GM23338 (cell line): ENCODE results near the gene THEM5. TPM values are rescaled to one million over a fixed set of nuclear protein-coding genes. Genes with fewer than 3 reads are reported as not detected.
A peak's percentile ranks its signal among the peaks of the same experiment; 100 is the strongest.

ENCODE experiments used
- ATAC-seq: fragments of 200-7000 bp; cut with Tn5 transposase; 3 replicates; pipeline ENCODE4 v1.9.1; 2020
- DNase-seq: peaks from one replicate; pipeline ENCODE4 v3.0.0-alpha.2; 2015; ENCODE audit warnings: low spot score
- H2AFZ ChIP-seq: fragments of 200-600 bp; sonication (generic); 2 replicates; pipeline ENCODE4 v1.8.0; 2016; ENCODE audit warnings: antibody characterized with exemption, mild to moderate bottlenecking, moderate library complexity
- H3F3A ChIP-seq: fragments of 200-600 bp; sonication (generic); replicated peaks from 2 replicates; pipeline ENCODE4 v1.8.0; 2017; ENCODE audit warnings: antibody characterized with exemption, mixed run types, low read depth
- H3K27ac ChIP-seq: fragments of 200-600 bp; sonication (generic); 2 replicates; pipeline ENCODE4 v1.6.1; 2016; ENCODE audit warnings: low read depth
- H3K27me3 ChIP-seq: fragments of 200-600 bp; sonication (generic); 2 replicates; pipeline ENCODE4 v1.8.0; 2016; ENCODE audit warnings: mild to moderate bottlenecking, mixed run types, moderate library complexity; ENCODE audit not compliant: insufficient read depth
- H3K36me3 ChIP-seq: fragments of 200-600 bp; sonication (generic); 2 replicates; pipeline ENCODE4 v1.8.0; 2016; ENCODE audit warnings: mild to moderate bottlenecking; ENCODE audit not compliant: insufficient read depth
- H3K4me1 ChIP-seq: fragments of 200-600 bp; sonication (generic); 2 replicates; pipeline ENCODE4 v1.8.0; 2016; ENCODE audit warnings: mild to moderate bottlenecking, moderate library complexity; ENCODE audit not compliant: insufficient read depth
- H3K4me2 ChIP-seq: fragments of 200-600 bp; sonication (generic); 2 replicates; pipeline ENCODE4 v1.7.1; 2017; ENCODE audit warnings: mixed run types
- H3K4me3 ChIP-seq: fragments of 200-600 bp; sonication (generic); 2 replicates; pipeline ENCODE4 v1.6.1; 2016; ENCODE audit warnings: mixed run types
- H3K79me2 ChIP-seq: fragments of 200-600 bp; sonication (generic); replicated peaks from 2 replicates; pipeline ENCODE4 v1.8.0; 2017; ENCODE audit warnings: mild to moderate bottlenecking; ENCODE audit not compliant: insufficient read depth
- H3K9me2 ChIP-seq: fragments of 200-600 bp; sonication (generic); 2 replicates; pipeline ENCODE4 v1.8.0; 2017; ENCODE audit not compliant: insufficient read depth
- H4K20me1 ChIP-seq: fragments of 200-600 bp; sonication (generic); replicated peaks from 2 replicates; pipeline ENCODE4 v1.8.0; 2017; ENCODE audit warnings: mild to moderate bottlenecking; ENCODE audit not compliant: insufficient read depth
- H3K27ac Mint-ChIP-seq: 2 replicates; pipeline ENCODE4 v1.8.0; 2020; ENCODE audit warnings: inconsistent platforms, mild to moderate bottlenecking, moderate library complexity, mixed read lengths
- H3K27me3 Mint-ChIP-seq: 3 replicates; pipeline ENCODE4 v1.8.0; 2022; ENCODE audit warnings: low read depth, mild to moderate bottlenecking, moderate library complexity, mixed read lengths, inconsistent platforms; ENCODE audit not compliant: insufficient read depth, poor library complexity
- H3K36me3 Mint-ChIP-seq: 3 replicates; pipeline ENCODE4 v1.8.0; 2021; ENCODE audit warnings: low read depth, mild to moderate bottlenecking, inconsistent platforms, moderate library complexity, mixed read lengths
- H3K4me1 Mint-ChIP-seq: 3 replicates; pipeline ENCODE4 v1.8.0; 2020; ENCODE audit warnings: mild to moderate bottlenecking, inconsistent platforms, mixed read lengths
- H3K4me3 Mint-ChIP-seq: 3 replicates; pipeline ENCODE4 v1.8.0; 2021; ENCODE audit warnings: moderate library complexity, mild to moderate bottlenecking, inconsistent platforms, mixed read lengths
- H3K9me3 Mint-ChIP-seq: 3 replicates; pipeline ENCODE4 v1.8.0; 2020; ENCODE audit warnings: moderate library complexity, mild to moderate bottlenecking, inconsistent platforms, mixed read lengths
- CREB1 ChIP-seq: fragments of 250-450 bp; sonication (Bioruptor Pico); IDR thresholded peaks from 2 replicates; pipeline ENCODE4 v1.5.0; 2020; ENCODE audit warnings: low read depth, mild to moderate bottlenecking, moderate library complexity
- CTCF ChIP-seq, 2 experiments: fragments of 200-600 bp in 1 of 2; sonication (generic) in 1 of 2; conservative IDR thresholded peaks; 2 replicates each; pipeline versions ENCODE4 v1.5.1 to v1.6.1; 2016 to 2017; ENCODE audit warnings: antibody characterized with exemption in 2 of 2, low read depth in 2 of 2, mild to moderate bottlenecking in 2 of 2, moderate library complexity in 1 of 2
- ETS1 ChIP-seq: IDR thresholded peaks from 2 replicates; pipeline ENCODE4 v1.6.1; 2016; ENCODE audit warnings: antibody characterized with exemption
- JUNB ChIP-seq: IDR thresholded peaks from one replicate; pipeline ENCODE4 v1.6.1; 2016; ENCODE audit warnings: antibody characterized with exemption; ENCODE audit not compliant: unreplicated experiment
- NANOG ChIP-seq: IDR thresholded peaks from 2 replicates; pipeline ENCODE4 v1.6.1; 2016; ENCODE audit warnings: antibody characterized with exemption, borderline replicate concordance
- REST ChIP-seq: IDR thresholded peaks from one replicate; pipeline ENCODE4 v1.6.1; 2018; ENCODE audit warnings: antibody characterized with exemption; ENCODE audit not compliant: unreplicated experiment
- ZNF114 ChIP-seq: fragments of 250-450 bp; sonication (Bioruptor Pico); IDR thresholded peaks from 2 replicates; pipeline ENCODE4 v1.5.0; 2020; ENCODE audit warnings: mild to moderate bottlenecking, moderate library complexity
- polyA plus RNA-seq: library from polyadenylated mRNA; unstranded; fragments of >200 nt; fragmentation: Nextera tagmentation; extraction: Ambion mirVana; gene quantifications from 2 replicates; pipeline ENCODE4 v1.2.1, GENCODE V29; 2016
- total RNA-seq: library from RNA; depleted of rRNA; stranded (reverse); fragments of >200 nt; shearing (Covaris generic); gene quantifications from 2 replicates; pipeline ENCODE4 v1.2.3, GENCODE V29; 2014

THEM5 gene
- total and polyA plus RNA-seq, 2 experiments from 2014 or later = not detected

GRCh38 chr1:151882466-151882865 lies 29.0 kb upstream of the THEM5 start (continued):
- TF ChIP-seq CREB1 (CRISPR knock-in tag) (no peak), JUNB (no peak), REST (no peak), ZNF114 (no peak)

GRCh38 chr1:151881479-151881878 lies 28.0 kb upstream of the THEM5 start:
- H3K79me2 ChIP-seq = no peaks in the 10 kb centered on the region
- ATAC-seq (0 out of 3 replicates have a peak, but pooled peaks have one; percentile 30), DNase-seq (peak; percentile 20)
- H3K4me3 Mint-ChIP-seq = no peak overlapping the region
- H3K4me3 ChIP-seq = no peak overlapping the region
- H3K4me1 Mint-ChIP-seq = no peaks in the 10 kb centered on the region
- no peak overlapping the region for H3K27ac ChIP-seq
- peaks cover under 1% of the 10 kb centered on the region; the same call in 1 of the 2 replicates for H3K36me3 ChIP-seq
- no peak overlapping the region for H2AFZ ChIP-seq
- H3K27me3 Mint-ChIP-seq = no peaks in the 10 kb centered on the region
- no peaks in the 10 kb centered on the region for H3K9me3 Mint-ChIP-seq
- H3F3A ChIP-seq = no peaks in the 10 kb centered on the region
- TF ChIP-seq CTCF (conservative IDR thresholded peaks at IDR 0.05; ENCODE audit: low read depth in 2 of 2) (peak; percentile 35 to 55; a peak in 3 of 4 replicates), NANOG (no peak)
- H3K36me3 Mint-ChIP-seq = peaks cover 4% of the 10 kb centered on the region; the same call in 1 of the 3 replicates
- no peaks in the 10 kb centered on the region for H4K20me1 ChIP-seq
- no peaks in the 10 kb centered on the region for H3K4me1 ChIP-seq
- no peak overlapping the region for H3K4me2 ChIP-seq
- no peaks in the 10 kb centered on the region for H3K9me2 ChIP-seq
- H3K27ac Mint-ChIP-seq = no peak overlapping the region
- no peaks in the 10 kb centered on the region for H3K27me3 ChIP-seq

- H3K4me2 ChIP-seq = no peak overlapping the region
- no peak overlapping the region for H2AFZ ChIP-seq
- H4K20me1 ChIP-seq = 0 out of 2 replicates have a peak, but pooled peaks cover 4% of the 10 kb centered on the region
- H3K4me3 ChIP-seq = no peak overlapping the region
- H3K4me3 Mint-ChIP-seq = no peak overlapping the region
- no peaks in the 10 kb centered on the region for H3K27me3 ChIP-seq
- H3K4me1 Mint-ChIP-seq = peaks cover 15% of the 10 kb centered on the region
- H3F3A ChIP-seq = no peaks in the 10 kb centered on the region
- H3K79me2 ChIP-seq = no peaks in the 10 kb centered on the region
- H3K9me2 ChIP-seq = no peaks in the 10 kb centered on the region
- no peak overlapping the region for H3K27ac ChIP-seq
- H3K27ac Mint-ChIP-seq = no peak overlapping the region
- H3K36me3 ChIP-seq = no peaks in the 10 kb centered on the region
- DNase-seq = no peak
- H3K9me3 Mint-ChIP-seq = no peaks in the 10 kb centered on the region
- no peaks in the 10 kb centered on the region for H3K27me3 Mint-ChIP-seq
- ATAC-seq = no peak
- peaks cover 5% of the 10 kb centered on the region; the same call in 1 of the 3 replicates for H3K36me3 Mint-ChIP-seq
- H3K4me1 ChIP-seq = no peaks in the 10 kb centered on the region
- no peak for TF ChIP-seq ZNF114
- TF ChIP-seq ETS1 = no peak
These were observed 22.0 kb upstream of the THEM5 start for GRCh38 chr1:151875419-151876097.
